ENCODE measurements around the gene DRC1. TPM values are rescaled to one million over a fixed set of nuclear protein-coding genes. Genes with fewer than 3 reads are reported as not detected.

DRC1 gene
- total and polyA plus RNA-seq, 2 of the 4 experiments (the other 2 are of a cell fraction), result 0.18 TPM; not detected in 1

GRCh38 chr2:26475832-26476501 lies 74.2 kb downstream of the DRC1 start:
- no peak overlapping the region for H2AK9ac ChIP-seq (replicated peaks; ENCODE audit: low read depth, low read length, poor library complexity)

More at GRCh38 chr2:26475832-26476501, 74.2 kb downstream of the DRC1 start:
- DNase-seq (no peak), ATAC-seq (ENCODE audit: low read depth) (no peak)
- no peaks in the 10 kb centered on the region; the same call in 1 of the 2 replicates for H3K9me1 ChIP-seq (ENCODE audit: insufficient read depth, low read length)
- no peak overlapping the region for H2AFZ ChIP-seq (replicated peaks; ENCODE audit: low read length, poor library complexity)
- peaks cover 2% of the 10 kb centered on the region; the same call in 1 of the 2 replicates for H3K27me3 ChIP-seq (ENCODE audit: control insufficient read depth, insufficient read depth, low read length)
- no TSS peak for BruUV-seq (replicated peaks)
- H3K36me3 ChIP-seq (ENCODE audit: control insufficient read depth, insufficient read depth, low read length), result no peaks in the 10 kb centered on the region
- intact Hi-C loops (cut with micrococcal nuclease), result no loop called here
- in situ Hi-C loops (cut with MboI; ENCODE audit: low sequenced_read_pairs), result no loop called here
- no peak overlapping the region for H2BK120ac ChIP-seq (ENCODE audit: low read depth, low read length)
- no peak overlapping the region for H3K4me3 ChIP-seq (ENCODE audit: insufficient read depth, low read depth, low read length)
- POLR2A ChIA-PET (ENCODE audit: unreplicated experiment), result no interaction called here
- H3K4me1 ChIP-seq (ENCODE audit: control insufficient read depth, insufficient read depth, low read length), result no peaks in the 10 kb centered on the region
- H3K18ac ChIP-seq (ENCODE audit: low read depth, low read length), result no peak overlapping the region
- no peak overlapping the region for H2BK20ac ChIP-seq (ENCODE audit: low read depth, low read length)
- H3K79me1 ChIP-seq (ENCODE audit: low read depth in 1 of 2, low read length in 2 of 2), result no peaks in the 10 kb centered on the region
- H2BK15ac ChIP-seq (ENCODE audit: low read depth, low read length), result no peak overlapping the region
- H2AK5ac ChIP-seq (ENCODE audit: low read depth, low read length), result no peak overlapping the region
- H4K8ac ChIP-seq (ENCODE audit: low read depth in 2 of 2, low read length in 2 of 2), result no peak overlapping the region
- no peak overlapping the region for H3K56ac ChIP-seq (ENCODE audit: extremely low read depth, insufficient read depth, low read length)
- no peak overlapping the region for H3K23ac ChIP-seq (ENCODE audit: low read depth, low read length)
- CTCF ChIA-PET, result no interaction called here
- no peak overlapping the region for H3K14ac ChIP-seq (replicated peaks; ENCODE audit: low read depth, low read length)
- 40% methylated on average over 5 of the region's 22 CpGs; no CpG with 5 or more reads in 1 of the 2 experiments for WGBS, 2 experiments (ENCODE audit: extremely low coverage in 2 of 2, insufficient read length in 1 of 2)
- H2BK5ac ChIP-seq (ENCODE audit: low read depth, low read length, poor library complexity, severe bottlenecking), result no peak overlapping the region
- H3K4ac ChIP-seq (ENCODE audit: low read depth, low read length), result no peak overlapping the region
- TF ChIP-seq POLR2A (IDR thresholded peaks at IDR 0.05; ENCODE audit: low read depth, low read length) (no peak), MXI1 (IDR thresholded peaks at IDR 0.05; ENCODE audit: borderline replicate concordance, low read depth, low read length) (no peak), USF2 (IDR thresholded peaks at IDR 0.05; ENCODE audit: low read depth, low read length) (no peak), CHD1 (IDR thresholded peaks at IDR 0.05; ENCODE audit: low read depth, low read length) (no peak), MAZ (IDR thresholded peaks at IDR 0.05; ENCODE audit: borderline replicate concordance, low read depth, low read length) (no peak), ELK1 (IDR thresholded peaks at IDR 0.05; ENCODE audit: borderline replicate concordance, low read depth, low read length) (no peak), RCOR1 (IDR thresholded peaks at IDR 0.05; ENCODE audit: insufficient replicate concordance, low read length) (no peak), SMC3 (IDR thresholded peaks at IDR 0.05; ENCODE audit: low read depth, low read length) (no peak)
- dilution Hi-C loops (cut with HindIII; ENCODE audit: low sequenced_read_pairs, unreplicated experiment), result no loop called here
- no peak overlapping the region for H3K9ac ChIP-seq (ENCODE audit: low read depth, low read length)
- H4K20me1 ChIP-seq (ENCODE audit: insufficient read depth, low read length), result no peaks in the 10 kb centered on the region
- H3K27ac ChIP-seq (ENCODE audit: insufficient read depth, low read length), result no peak overlapping the region
- H3K4me2 ChIP-seq (ENCODE audit: low read depth, low read length), result no peak overlapping the region
- H4K91ac ChIP-seq (ENCODE audit: insufficient read depth, low read depth, low read length), result no peak overlapping the region
- no peak overlapping the region for H4K5ac ChIP-seq (ENCODE audit: low read depth, low read length)
- no peaks in the 10 kb centered on the region for H3K9me3 ChIP-seq (ENCODE audit: control insufficient read depth, insufficient read depth, low read length)
